ENCODE data around the gene YAF2. TPM values are rescaled to one million over a fixed set of nuclear protein-coding genes. Genes with fewer than 3 reads are reported as not detected.
A peak's percentile ranks its signal among the peaks of the same experiment; 100 is the strongest.

Gene YAF2
- polyA plus RNA-seq (2012; ENCODE audit: insufficient read depth, insufficient read length, low read depth) = 35.7 TPM

GRCh38 chr12:42238240-42239140, at the start of gene YAF2:
Gene YAF2 (minus strand): TSS chr12:42238248. CDS start chr12:42238180, 68 bp downstream.
- peaks cover 11% of the 10 kb centered on the region for H3K36me3 ChIP-seq
- no peak for TF ChIP-seq CTCF (IDR thresholded peaks at IDR 0.05; ENCODE audit: low read depth, low read length)
- no peaks in the 10 kb centered on the region for H3K9me3 ChIP-seq
- peak within 1 kb of the TSS; percentile 83 for H3K4me3 ChIP-seq (ENCODE audit: low read depth, low read length)
- H3K27me3 ChIP-seq = no peaks in the 10 kb centered on the region
- peak; percentile 94 for DNase-seq
- H3K4me1 ChIP-seq = no peaks in the 10 kb centered on the region

- no peak for DNase-seq
- TF ChIP-seq CTCF (IDR thresholded peaks at IDR 0.05; ENCODE audit: low read depth, low read length) = no peak
- H3K4me1 ChIP-seq = peaks cover under 1% of the 10 kb centered on the region; the same call in 1 of the 2 replicates
- no peak overlapping the region for H3K4me3 ChIP-seq (ENCODE audit: low read depth, low read length)
- no peaks in the 10 kb centered on the region for H3K36me3 ChIP-seq
- no peaks in the 10 kb centered on the region for H3K27me3 ChIP-seq
- no peaks in the 10 kb centered on the region for H3K9me3 ChIP-seq
Observed at GRCh38 chr12:42286741-42287140, 48.7 kb upstream of the YAF2 start.

GRCh38 chr12:42285431-42285830, 47.4 kb upstream of the YAF2 start:
- DNase-seq = no peak
- Histone ChIP-seq H3K36me3 (no peaks in the 10 kb centered on the region), H3K4me1 (no peaks in the 10 kb centered on the region), H3K27me3 (no peaks in the 10 kb centered on the region), H3K4me3 (ENCODE audit: low read depth, low read length) (no peak overlapping the region), H3K9me3 (no peaks in the 10 kb centered on the region)
- TF ChIP-seq CTCF (IDR thresholded peaks at IDR 0.05; ENCODE audit: low read depth, low read length) = no peak

GRCh38 chr12:42284876-42285275, 46.8 kb upstream of the YAF2 start:
- Histone ChIP-seq H3K27me3 (no peaks in the 10 kb centered on the region), H3K4me1 (no peaks in the 10 kb centered on the region), H3K36me3 (no peaks in the 10 kb centered on the region), H3K9me3 (no peaks in the 10 kb centered on the region), H3K4me3 (ENCODE audit: low read depth, low read length) (no peak overlapping the region)
- DNase-seq = no peak
- TF ChIP-seq CTCF (IDR thresholded peaks at IDR 0.05; ENCODE audit: low read depth, low read length) = no peak

- no peaks in the 10 kb centered on the region for H3K4me1 ChIP-seq
- H3K4me3 ChIP-seq (ENCODE audit: low read depth, low read length) = no peak overlapping the region
- no peaks in the 10 kb centered on the region for H3K27me3 ChIP-seq
- H3K9me3 ChIP-seq = no peaks in the 10 kb centered on the region
- TF ChIP-seq CTCF (IDR thresholded peaks at IDR 0.05; ENCODE audit: low read depth, low read length) = no peak
- H3K36me3 ChIP-seq = no peaks in the 10 kb centered on the region
- DNase-seq = no peak
Observed at GRCh38 chr12:42284157-42284556, 46.1 kb upstream of the YAF2 start.

GRCh38 chr12:42283739-42284138, 45.7 kb upstream of the YAF2 start:
- no peak overlapping the region for H3K4me3 ChIP-seq (ENCODE audit: low read depth, low read length)
- H3K36me3 ChIP-seq = no peaks in the 10 kb centered on the region
- no peaks in the 10 kb centered on the region for H3K27me3 ChIP-seq
- no peak for DNase-seq
- H3K4me1 ChIP-seq = no peaks in the 10 kb centered on the region
- H3K9me3 ChIP-seq = no peaks in the 10 kb centered on the region
- TF ChIP-seq CTCF (IDR thresholded peaks at IDR 0.05; ENCODE audit: low read depth, low read length) = no peak

All from BE2C (cell line).